H9 (cell line): ENCODE data around the gene AACS. TPM values are rescaled to one million over a fixed set of nuclear protein-coding genes. Genes with fewer than 3 reads are reported as not detected.

Source experiments
- DNase-seq: peaks from one replicate; pipeline ENCODE4 v3.0.0-alpha.2; 2017
- H2AFZ ChIP-seq: one replicate; pipeline ENCODE4 v1.6.1; 2013; ENCODE audit warnings: mild to moderate bottlenecking, low read length, control low read depth, moderate library complexity
- H2AK5ac ChIP-seq: 2 replicates; pipeline ENCODE4 v1.6.1; 2013; ENCODE audit warnings: low read length, control low read depth, mixed read lengths; ENCODE audit not compliant: insufficient read length
- H2BK120ac ChIP-seq: one replicate; pipeline ENCODE4 v1.6.1; 2013; ENCODE audit warnings: low read depth, mild to moderate bottlenecking, low read length, control low read depth, inconsistent platforms; ENCODE audit not compliant: poor library complexity, severe bottlenecking
- H2BK12ac ChIP-seq: 2 replicates; pipeline ENCODE4 v1.6.1; 2013; ENCODE audit warnings: low read length, control low read depth, mixed read lengths, low read depth; ENCODE audit not compliant: insufficient read length
- H2BK15ac ChIP-seq: 2 replicates; pipeline ENCODE4 v1.6.1; 2013; ENCODE audit warnings: low read depth, low read length, control low read depth
- H2BK20ac ChIP-seq: one replicate; pipeline ENCODE4 v1.6.1; 2013; ENCODE audit warnings: low read depth, mild to moderate bottlenecking, low read length, control low read depth, inconsistent platforms; ENCODE audit not compliant: poor library complexity, severe bottlenecking
- H2BK5ac ChIP-seq: 2 replicates; pipeline ENCODE4 v1.6.1; 2013; ENCODE audit warnings: low read length, control low read depth, mixed read lengths; ENCODE audit not compliant: insufficient read length
- H3K14ac ChIP-seq: 2 replicates; pipeline ENCODE4 v1.6.1; 2013; ENCODE audit warnings: low read length, control low read depth; ENCODE audit not compliant: insufficient read depth
- H3K18ac ChIP-seq: 2 replicates; pipeline ENCODE4 v1.6.1; 2013; ENCODE audit warnings: low read depth, mild to moderate bottlenecking, mixed read lengths, low read length, control low read depth; ENCODE audit not compliant: insufficient read length
- H3K23ac ChIP-seq: 2 replicates; pipeline ENCODE4 v1.6.1; 2013; ENCODE audit warnings: low read length, control low read depth, mixed read lengths, low read depth; ENCODE audit not compliant: insufficient read length
- H3K23me2 ChIP-seq: 2 replicates; pipeline ENCODE4 v1.6.1; 2013; ENCODE audit warnings: low read depth, mild to moderate bottlenecking, mixed read lengths, low read length, control low read depth; ENCODE audit not compliant: insufficient read length, poor library complexity, severe bottlenecking
- H3K27ac ChIP-seq: 2 replicates; pipeline ENCODE4 v1.5.1; 2013; ENCODE audit warnings: low read length, control low read depth, mixed read lengths, low read depth; ENCODE audit not compliant: insufficient read length
- H3K27me3 ChIP-seq: 2 replicates; pipeline ENCODE4 v1.6.1; 2013; ENCODE audit warnings: low read length, control low read depth, inconsistent platforms; ENCODE audit not compliant: insufficient read depth
- H3K4ac ChIP-seq: 2 replicates; pipeline ENCODE4 v1.6.1; 2013; ENCODE audit warnings: low read depth, mild to moderate bottlenecking, control low read depth, inconsistent platforms, low read length, moderate library complexity
- H3K4me1 ChIP-seq: 2 replicates; pipeline ENCODE4 v1.6.1; 2013; ENCODE audit warnings: low read length, control low read depth, inconsistent platforms; ENCODE audit not compliant: insufficient read depth
- H3K4me2 ChIP-seq: 2 replicates; pipeline ENCODE4 v1.6.1; 2013; ENCODE audit warnings: low read length, control low read depth, mixed read lengths; ENCODE audit not compliant: insufficient read length, insufficient read depth
- H3K56ac ChIP-seq: 2 replicates; pipeline ENCODE4 v1.6.1; 2013; ENCODE audit warnings: low read depth, mild to moderate bottlenecking, mixed read lengths, low read length, control low read depth; ENCODE audit not compliant: insufficient read length
- H3K79me1 ChIP-seq: 2 replicates; pipeline ENCODE4 v1.6.1; 2013; ENCODE audit warnings: low read depth, mild to moderate bottlenecking, moderate library complexity, low read length, control low read depth, inconsistent platforms; ENCODE audit not compliant: insufficient read depth, poor library complexity, severe bottlenecking
- H3K79me2 ChIP-seq: 2 replicates; pipeline ENCODE4 v1.6.1; 2013; ENCODE audit warnings: low read length, control low read depth, inconsistent platforms; ENCODE audit not compliant: insufficient read depth
- H3K9ac ChIP-seq: 2 replicates; pipeline ENCODE4 v1.6.1; 2013; ENCODE audit warnings: low read length, control low read depth, mixed read lengths; ENCODE audit not compliant: insufficient read length; ENCODE audit errors: extremely low read depth
- H3K9me3 ChIP-seq: one replicate; pipeline ENCODE4 v1.6.1; 2013; ENCODE audit warnings: low read depth, low read length, inconsistent platforms; ENCODE audit not compliant: control insufficient read depth
- H3T11ph ChIP-seq: one replicate; pipeline ENCODE4 v1.6.1; 2013; ENCODE audit warnings: mild to moderate bottlenecking, low read length, control low read depth, inconsistent platforms
- H4K20me1 ChIP-seq: one replicate; pipeline ENCODE4 v1.6.1; 2013; ENCODE audit not compliant: control insufficient read depth, insufficient read length, insufficient read depth
- H4K5ac ChIP-seq: 2 replicates; pipeline ENCODE4 v1.6.1; 2013; ENCODE audit warnings: low read depth, mild to moderate bottlenecking, mixed read lengths, low read length, control low read depth; ENCODE audit not compliant: insufficient read length
- H4K8ac ChIP-seq: replicated peaks from 2 replicates; pipeline ENCODE4 v1.6.1; 2013; ENCODE audit warnings: low read length, control low read depth, mixed read lengths, low read depth; ENCODE audit not compliant: insufficient read length
- H4K91ac ChIP-seq: 2 replicates; pipeline ENCODE4 v1.6.1; 2013; ENCODE audit warnings: low read depth, mild to moderate bottlenecking, moderate library complexity, mixed read lengths, low read length, control low read depth; ENCODE audit not compliant: insufficient read length
- H3K27ac Mint-ChIP-seq, 3 experiments: 2 replicates in 2 of 3; 3 replicates in 1 of 3; pipeline ENCODE4 v1.8.0; 2020 to 2021; ENCODE audit warnings: mixed read lengths in 3 of 3, mild to moderate bottlenecking in 1 of 3, moderate library complexity in 1 of 3
- H3K27me3 Mint-ChIP-seq: 2 replicates; pipeline ENCODE4 v1.8.0; 2021; ENCODE audit warnings: low read depth, mild to moderate bottlenecking, moderate library complexity, mixed read lengths
- H3K36me3 Mint-ChIP-seq, 3 experiments: 2 replicates in 2 of 3; 3 replicates in 1 of 3; pipeline ENCODE4 v1.8.0; 2020 to 2021; ENCODE audit warnings: low read depth in 3 of 3, mixed read lengths in 3 of 3; ENCODE audit not compliant: insufficient read depth in 1 of 3
- H3K4me1 Mint-ChIP-seq, 2 experiments: 2 replicates each; pipeline ENCODE4 v1.8.0; 2020; ENCODE audit warnings: mixed read lengths in 2 of 2
- H3K4me3 Mint-ChIP-seq, 2 experiments: 2 replicates in 1 of 2; 3 replicates in 1 of 2; pipeline ENCODE4 v1.8.0; 2020 to 2021; ENCODE audit warnings: mild to moderate bottlenecking in 2 of 2, mixed read lengths in 2 of 2, moderate library complexity in 1 of 2
- H3K9me3 Mint-ChIP-seq, 2 experiments: 2 replicates in 1 of 2; 3 replicates in 1 of 2; pipeline ENCODE4 v1.8.0; 2020; ENCODE audit warnings: mild to moderate bottlenecking in 2 of 2, mixed read lengths in 2 of 2, moderate library complexity in 1 of 2
- CTCF ChIP-seq: fragments of 200-600 bp; sonication (generic); conservative IDR thresholded peaks from 3 replicates; pipeline ENCODE4 v1.8.0; 2021; ENCODE audit warnings: antibody characterized with exemption, mild to moderate bottlenecking
- WGBS: extraction: QIAGEN DNeasy Blood & Tissue Kit; methylation state at CpG from one replicate; pipeline ENCODE4 v1.1.7; 2013; ENCODE audit warnings: missing lambda C conversion rate, low lambda C conversion rate, mixed read lengths; ENCODE audit not compliant: insufficient read length; ENCODE audit errors: extremely low coverage; 5-methylcytosine and 5-hydroxymethylcytosine counted together
- total RNA-seq: library from RNA; stranded (reverse); gene quantifications from 2 replicates; pipeline ENCODE4 v1.2.1, GENCODE V29; 2021

AACS gene
- total RNA-seq, 1 experiment from 2014 or later, result 35.0 TPM

GRCh38 chr12:125181107-125181506 lies 115.9 kb downstream of the AACS start:
- Histone ChIP-seq H3K27ac (no peak overlapping the region), H2BK15ac (no peak overlapping the region), H3T11ph (no peak overlapping the region), H3K14ac (no peak overlapping the region), H4K91ac (no peak overlapping the region), H4K8ac (no peak overlapping the region), H3K4me1 (peaks cover 13% of the 10 kb centered on the region; the same call in 1 of the 2 replicates), H2AK5ac (no peak overlapping the region), H3K9me3 (no peaks in the 10 kb centered on the region), H3K9ac (no peak overlapping the region), H3K27me3 (no peaks in the 10 kb centered on the region; the same call in 1 of the 2 replicates), H2BK20ac (no peak overlapping the region), H2BK12ac (no peak overlapping the region), H3K79me2 (no peaks in the 10 kb centered on the region), H4K20me1 (no peaks in the 10 kb centered on the region), H3K56ac (no peak overlapping the region), H2AFZ (no peak overlapping the region), H3K18ac (no peak overlapping the region), H2BK5ac (no peak overlapping the region), H3K79me1 (no peaks in the 10 kb centered on the region), H3K4me2 (no peak overlapping the region), H3K4ac (no peak overlapping the region), H4K5ac (no peak overlapping the region), H3K23ac (no peak overlapping the region), H3K23me2 (peaks cover 12% of the 10 kb centered on the region), H2BK120ac (no peak overlapping the region)
- no peak for TF ChIP-seq CTCF
- WGBS, result no CpG with 5 or more reads among the region's 1 CpG
- Mint-ChIP-seq H3K9me3 (peaks cover 0 to 4% of the 10 kb centered on the region in 2 experiments), H3K27me3 (peaks cover 67% of the 10 kb centered on the region), H3K4me1 (peaks cover 26 to 29% of the 10 kb centered on the region in 2 experiments), H3K27ac (no peak overlapping the region), H3K36me3 (peaks cover 0 to 6% (median 0%) of the 10 kb centered on the region in 3 experiments; a peak in 1 of 7 replicates), H3K4me3 (no peak overlapping the region)
- DNase-seq, result no peak
